ENCODE results near the gene KRTAP3-1.

The KRTAP3-1 gene

GRCh38 chr17:40960144-40960543, 48.8 kb downstream of the KRTAP3-1 start:
- no peak for DNase-seq (ENCODE audit: low read depth)
- TF ChIP-seq, protein P1, sequence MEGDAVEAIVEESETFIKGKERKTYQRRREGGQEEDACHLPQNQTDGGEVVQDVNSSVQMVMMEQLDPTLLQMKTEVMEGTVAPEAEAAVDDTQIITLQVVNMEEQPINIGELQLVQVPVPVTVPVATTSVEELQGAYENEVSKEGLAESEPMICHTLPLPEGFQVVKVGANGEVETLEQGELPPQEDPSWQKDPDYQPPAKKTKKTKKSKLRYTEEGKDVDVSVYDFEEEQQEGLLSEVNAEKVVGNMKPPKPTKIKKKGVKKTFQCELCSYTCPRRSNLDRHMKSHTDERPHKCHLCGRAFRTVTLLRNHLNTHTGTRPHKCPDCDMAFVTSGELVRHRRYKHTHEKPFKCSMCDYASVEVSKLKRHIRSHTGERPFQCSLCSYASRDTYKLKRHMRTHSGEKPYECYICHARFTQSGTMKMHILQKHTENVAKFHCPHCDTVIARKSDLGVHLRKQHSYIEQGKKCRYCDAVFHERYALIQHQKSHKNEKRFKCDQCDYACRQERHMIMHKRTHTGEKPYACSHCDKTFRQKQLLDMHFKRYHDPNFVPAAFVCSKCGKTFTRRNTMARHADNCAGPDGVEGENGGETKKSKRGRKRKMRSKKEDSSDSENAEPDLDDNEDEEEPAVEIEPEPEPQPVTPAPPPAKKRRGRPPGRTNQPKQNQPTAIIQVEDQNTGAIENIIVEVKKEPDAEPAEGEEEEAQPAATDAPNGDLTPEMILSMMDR (IDR thresholded peaks at IDR 0.05; ENCODE audit: low read depth, low read length, missing control alignments): no peak
- H3K4me3 ChIP-seq (ENCODE audit: low read depth, low read length): no peak overlapping the region

Data from GM12864 (cell line).